CD4-positive, alpha-beta T cell (primary cell): ENCODE measurements around the gene ZBTB4. TPM values are rescaled to one million over a fixed set of nuclear protein-coding genes. Genes with fewer than 3 reads are reported as not detected.
"Not testable (repeated sequence)": the region's sequence is repeated elsewhere in the genome, so short reads cannot be mapped to it uniquely, and the experiment has no call there.

Experiments used
- ATAC-seq: fragments of 200-7000 bp; cut with Tn5 transposase; one replicate; pipeline ENCODE4 v1.10.0; 2022; ENCODE audit warnings: mild to moderate bottlenecking; ENCODE audit not compliant: poor library complexity
- CTCF ChIA-PET: fragments of 350-600 bp; sonication (Branson Sonifier 250); formaldehyde crosslinking; loops from one replicate; lab custom pipeline; 2021; ENCODE audit warnings: antibody characterized with exemption, inconsistent platforms; lab: Charles Lee
- POLR2A ChIA-PET: fragments of 350-600 bp; sonication (Branson Sonifier 250); formaldehyde crosslinking; loops from one replicate; lab custom pipeline; 2021; ENCODE audit warnings: antibody characterized with exemption, inconsistent platforms; lab: Charles Lee
- DNase-seq, 14 experiments: peaks; one replicate each; pipeline ENCODE4 v3.0.0-alpha.2; 2013 to 2020; ENCODE audit warnings: mixed read lengths in 2 of 14
- H3K27ac ChIP-seq, 2 donors: one replicate each; pipeline versions ENCODE4 v1.5.1 to v1.7.0; 2013; ENCODE audit warnings: low read length in 2 of 2, low read depth in 1 of 2, mild to moderate bottlenecking in 1 of 2
- H3K27me3 ChIP-seq, 2 experiments: 1 replicate in 1 of 2; 2 replicates in 1 of 2; pipeline versions ENCODE4 v1.6.1 to v1.7.0; 2013; ENCODE audit warnings: low read length in 2 of 2, control low read depth in 1 of 2, mild to moderate bottlenecking in 1 of 2, moderate library complexity in 1 of 2; ENCODE audit not compliant: insufficient read depth in 2 of 2, control insufficient read depth in 1 of 2
- H3K36me3 ChIP-seq: one replicate; pipeline ENCODE4 v1.6.1; 2013; ENCODE audit warnings: low read length, control low read depth; ENCODE audit not compliant: insufficient read depth
- H3K4me1 ChIP-seq: one replicate; pipeline ENCODE4 v1.6.1; 2013; ENCODE audit warnings: low read length, control low read depth; ENCODE audit not compliant: insufficient read depth
- H3K4me3 ChIP-seq: one replicate; pipeline ENCODE4 v1.5.1; 2013; ENCODE audit warnings: mild to moderate bottlenecking, low read length, moderate library complexity
- H3K9me3 ChIP-seq, 2 experiments: 1 replicate in 1 of 2; 2 replicates in 1 of 2; pipeline versions ENCODE4 v1.6.1 to v1.7.0; 2013; ENCODE audit warnings: low read length in 2 of 2, mild to moderate bottlenecking in 2 of 2, control low read depth in 1 of 2, moderate library complexity in 1 of 2; ENCODE audit not compliant: control insufficient read depth in 1 of 2, insufficient read depth in 1 of 2
- H3K27ac Mint-ChIP-seq: one replicate; pipeline ENCODE4 v1.8.0; 2020; ENCODE audit warnings: mixed read lengths
- H3K27me3 Mint-ChIP-seq: one replicate; pipeline ENCODE4 v1.8.0; 2021; ENCODE audit warnings: mixed read lengths
- H3K36me3 Mint-ChIP-seq: one replicate; pipeline ENCODE4 v1.8.0; 2021; ENCODE audit warnings: low read depth, mixed read lengths
- H3K4me1 Mint-ChIP-seq: one replicate; pipeline ENCODE4 v1.8.0; 2021; ENCODE audit warnings: low read depth, mixed read lengths
- H3K4me3 Mint-ChIP-seq: one replicate; pipeline ENCODE4 v1.8.0; 2020; ENCODE audit warnings: mild to moderate bottlenecking, mixed read lengths
- H3K9me3 Mint-ChIP-seq: one replicate; pipeline ENCODE4 v1.8.0; 2020; ENCODE audit warnings: mixed read lengths
- intact Hi-C, 2 experiments: fragments of 100-400 bp; cut with DNase I in 1 of 2; cut with micrococcal nuclease in 1 of 2; formaldehyde crosslinking; loops; one replicate each; pipeline versions ENCODE4 v1.15.1 to v1.9.0; 2023 to 2025; cut with DNase I, micrococcal nuclease
- total RNA-seq, 174 experiments: library from RNA in 2 of 174; stranded (reverse) in 2 of 174; gene quantifications; one replicate each; pipeline ENCODE4 v1.2.3 and lab custom pipeline; 2021 to 2026
- TF ChIP-seq, protein P1 (sequence below): fragments of 200-600 bp; IDR thresholded peaks from one replicate; pipeline ENCODE4 v1.8.0; 2022; ENCODE audit warnings: antibody characterized with exemption, mild to moderate bottlenecking

Gene ZBTB4
- total RNA-seq, 2 experiments from 2014 or later: 55.1 to 55.6 TPM

DNA sequence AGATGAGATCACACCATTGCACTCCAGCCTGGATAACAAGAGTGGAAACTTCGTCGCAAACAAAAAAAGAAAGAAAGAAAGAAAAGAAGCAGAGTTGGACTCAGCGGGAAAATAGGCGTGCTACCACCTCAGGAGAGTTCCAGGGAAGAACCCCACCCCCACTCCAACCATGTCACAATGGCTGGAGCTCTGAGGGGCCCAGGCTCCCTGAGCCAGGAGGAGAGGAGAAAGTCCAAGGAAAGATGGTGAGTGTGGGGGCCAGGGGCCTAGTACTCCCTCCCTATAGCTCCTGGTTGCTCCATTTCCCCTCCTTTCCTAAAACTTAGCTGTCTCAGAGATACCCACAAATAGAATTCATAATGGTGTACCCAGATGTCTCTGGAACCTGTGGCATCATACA lies 1.8 kb upstream of the ZBTB4 start, which contains the start of gene SLC35G6:
SLC35G6 (plus strand) TSS at position 172 of the 400 bp plus-strand sequence; CDS start at position 243, 71 bp downstream.
- not testable (repeated sequence) for DNase-seq, H3K27me3 ChIP-seq, ATAC-seq, H3K36me3 ChIP-seq, H3K9me3 ChIP-seq, H3K27me3 Mint-ChIP-seq, H3K9me3 Mint-ChIP-seq
- peak within 1 kb of the TSS; percentile 73 to 91 for H3K27ac ChIP-seq
- Mint-ChIP-seq H3K4me3 (peak within 1 kb of the TSS; percentile 94), H3K27ac (peak within 1 kb of the TSS; percentile 99), H3K36me3 (peaks cover 41% of the 10 kb centered on the region), H3K4me1 (peaks cover 74% of the 10 kb centered on the region)
- POLR2A ChIA-PET: interaction anchor here (3.6 to 7.2 kb wide), 4 partner anchors 23 to 45 kb away, joined by 23 to 137 read pairs (median 68); partner anchors contain the start of genes CHRNB1, FGF11 and TMEM102
- CTCF ChIA-PET: interaction anchor here (1.2 kb wide), 1 partner anchor 45 kb away, joined by 6 read pairs; no protein-coding TSS in a partner anchor
- peak within 1 kb of the TSS; percentile 73 for H3K4me3 ChIP-seq
- intact Hi-C loops: loop anchor here (5.0 to 10.0 kb wide), 4 partner anchors 174 to 674 kb away; partner anchors contain the start of genes EIF5A (in 1 of the 2), PER1 (in 1 of the 2) and SLC16A13 (in 1 of the 2)
- H3K4me1 ChIP-seq: peaks cover 74% of the 10 kb centered on the region

GRCh38 chr17:7480089-7480384 lies 606 bp upstream of the ZBTB4 start:
- Mint-ChIP-seq H3K36me3 (peaks cover 38% of the 10 kb centered on the region), H3K4me1 (peaks cover 72% of the 10 kb centered on the region), H3K9me3 (no peaks in the 10 kb centered on the region), H3K27ac (peak overlapping the region; percentile 92), H3K27me3 (no peaks in the 10 kb centered on the region), H3K4me3 (peak overlapping the region; percentile 94)
- no peaks in the 10 kb centered on the region for H3K27me3 ChIP-seq
- peaks cover 72% of the 10 kb centered on the region for H3K4me1 ChIP-seq
- ATAC-seq (no peak), DNase-seq (no peak)
- H3K4me3 ChIP-seq: peak overlapping the region; percentile 73
- H3K9me3 ChIP-seq: no peaks in the 10 kb centered on the region
- CTCF ChIA-PET: interaction anchor here (0.6 to 3.5 kb wide), 3 partner anchors 43 to 159 kb away, joined by 4 to 25 read pairs (median 4); partner anchors contain the start of gene TMEM102
- H3K36me3 ChIP-seq: peaks cover 6% of the 10 kb centered on the region
- POLR2A ChIA-PET: interaction anchor here (0.9 to 7.2 kb wide), 20 partner anchors 11 to 260 kb away, joined by 3 to 137 read pairs (median 6); partner anchors contain the start of genes ACADVL, CD68, CHRNB1 and FGF11
- H3K27ac ChIP-seq: peak overlapping the region; percentile 73 to 91
- intact Hi-C loops: loop anchor here (5.0 to 10.0 kb wide), 4 partner anchors 173 to 675 kb away; partner anchors contain the start of genes EIF5A (in 1 of the 2), PER1 (in 1 of the 2) and SLC16A13 (in 1 of the 2)
- TF ChIP-seq, protein P1, sequence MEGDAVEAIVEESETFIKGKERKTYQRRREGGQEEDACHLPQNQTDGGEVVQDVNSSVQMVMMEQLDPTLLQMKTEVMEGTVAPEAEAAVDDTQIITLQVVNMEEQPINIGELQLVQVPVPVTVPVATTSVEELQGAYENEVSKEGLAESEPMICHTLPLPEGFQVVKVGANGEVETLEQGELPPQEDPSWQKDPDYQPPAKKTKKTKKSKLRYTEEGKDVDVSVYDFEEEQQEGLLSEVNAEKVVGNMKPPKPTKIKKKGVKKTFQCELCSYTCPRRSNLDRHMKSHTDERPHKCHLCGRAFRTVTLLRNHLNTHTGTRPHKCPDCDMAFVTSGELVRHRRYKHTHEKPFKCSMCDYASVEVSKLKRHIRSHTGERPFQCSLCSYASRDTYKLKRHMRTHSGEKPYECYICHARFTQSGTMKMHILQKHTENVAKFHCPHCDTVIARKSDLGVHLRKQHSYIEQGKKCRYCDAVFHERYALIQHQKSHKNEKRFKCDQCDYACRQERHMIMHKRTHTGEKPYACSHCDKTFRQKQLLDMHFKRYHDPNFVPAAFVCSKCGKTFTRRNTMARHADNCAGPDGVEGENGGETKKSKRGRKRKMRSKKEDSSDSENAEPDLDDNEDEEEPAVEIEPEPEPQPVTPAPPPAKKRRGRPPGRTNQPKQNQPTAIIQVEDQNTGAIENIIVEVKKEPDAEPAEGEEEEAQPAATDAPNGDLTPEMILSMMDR: no peak

DNA sequence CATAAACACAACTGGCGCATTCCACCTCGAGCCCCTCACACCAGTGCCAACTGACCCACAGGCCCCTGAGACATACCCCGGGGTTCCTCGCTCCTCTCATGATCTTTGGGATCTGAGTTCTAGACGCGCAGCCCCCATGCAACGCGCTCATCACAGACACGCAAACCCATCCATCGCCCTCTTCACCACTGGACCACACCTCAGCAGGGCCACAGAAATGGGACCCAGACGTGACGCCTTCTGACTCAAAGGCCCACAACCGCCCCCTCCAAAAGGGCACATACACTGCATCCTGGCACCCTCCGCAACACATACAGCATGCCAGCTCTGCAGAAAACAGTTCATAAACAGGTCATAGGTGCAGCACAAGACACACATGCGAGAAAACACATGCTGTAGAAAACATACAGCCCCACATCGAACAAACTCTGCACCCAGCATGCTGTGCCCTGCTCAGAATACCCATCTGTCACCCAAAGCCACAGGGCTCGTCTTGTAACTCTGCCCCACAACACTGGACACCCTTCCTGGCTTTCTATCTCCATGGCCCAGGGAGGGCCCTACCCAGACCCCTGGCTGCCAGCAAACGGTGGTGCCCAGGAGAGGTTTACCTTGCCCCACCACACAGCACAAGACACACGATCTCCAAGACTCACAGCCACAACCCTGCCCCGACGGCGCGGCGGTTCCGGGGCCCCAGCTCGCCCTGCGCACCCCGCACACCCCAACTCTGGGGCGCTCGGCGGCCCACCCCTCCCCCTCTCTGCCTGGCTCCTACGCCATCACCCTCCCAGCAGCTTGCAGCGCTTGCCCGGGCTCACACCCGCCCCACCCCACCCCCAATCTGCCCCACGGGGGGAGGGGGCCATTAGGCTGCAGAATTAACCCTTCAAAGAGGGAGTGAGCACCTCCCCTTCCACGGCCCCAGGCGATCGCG lies 887 bp downstream of the ZBTB4 start:
- CTCF ChIA-PET: interaction anchor here (1.8 to 3.5 kb wide), 2 partner anchors 42 to 123 kb away, joined by 6 to 25 read pairs; partner anchors contain the start of gene TMEM102

More for the DNA sequence above, 887 bp downstream of the ZBTB4 start:
- Histone ChIP-seq H3K36me3 (peaks cover 6% of the 10 kb centered on the region), H3K27me3 (no peaks in the 10 kb centered on the region), H3K27ac (peak overlapping the region; percentile 70 to 99), H3K4me3 (peak overlapping the region; percentile 77), H3K4me1 (peaks cover 81% of the 10 kb centered on the region), H3K9me3 (no peaks in the 10 kb centered on the region)
- peak overlapping the region; percentile 91 for H3K4me3 Mint-ChIP-seq
- peak; percentile 46 for ATAC-seq
- POLR2A ChIA-PET: interaction anchor here (0.7 to 7.2 kb wide), 24 partner anchors 7 to 678 kb away, joined by 3 to 137 read pairs (median 5); partner anchors contain the start of genes ACADVL, ATP1B2, CHRNB1 and FGF11
- no peaks in the 10 kb centered on the region for H3K9me3 Mint-ChIP-seq
- DNase-seq: peak; percentile 46 to 88 (median 70)
- intact Hi-C loops: loop anchor here (1.0 to 2.0 kb wide), 2 partner anchors 23 to 42 kb away; no protein-coding TSS in a partner anchor
- peaks cover 60% of the 10 kb centered on the region for H3K4me1 Mint-ChIP-seq
- TF ChIP-seq, protein P1: no peak
- peak overlapping the region; percentile 93 for H3K27ac Mint-ChIP-seq
- peaks cover 23% of the 10 kb centered on the region for H3K36me3 Mint-ChIP-seq
- H3K27me3 Mint-ChIP-seq: no peaks in the 10 kb centered on the region
